Astrocyte of the cerebellum (primary cell): Measurements from ENCODE around the gene CYP17A1.
"Not testable (repeated sequence)": the region's sequence is repeated elsewhere in the genome, so short reads cannot be mapped to it uniquely, and the experiment has no call there.

ENCODE experiments used
- DNase-seq: peaks from one replicate; pipeline ENCODE4 v3.0.0-alpha.2; 2011; ENCODE audit warnings: low read depth
- H3K4me3 ChIP-seq: 2 replicates; pipeline ENCODE4 v1.5.1; 2011; ENCODE audit warnings: mild to moderate bottlenecking, low read depth, low read length, moderate library complexity
- in situ Hi-C: cut with HindIII; loops from 2 replicates; pipeline ENCODE4 v1.10.0; 2017; ENCODE audit warnings: low sequenced_read_pairs
- TF ChIP-seq, protein P1 (sequence below): IDR thresholded peaks from 2 replicates; pipeline ENCODE4 v1.5.1; 2012; ENCODE audit warnings: low read length, low read depth, moderate library complexity, mild to moderate bottlenecking; ENCODE audit errors: missing control alignments

Gene CYP17A1

DNA sequence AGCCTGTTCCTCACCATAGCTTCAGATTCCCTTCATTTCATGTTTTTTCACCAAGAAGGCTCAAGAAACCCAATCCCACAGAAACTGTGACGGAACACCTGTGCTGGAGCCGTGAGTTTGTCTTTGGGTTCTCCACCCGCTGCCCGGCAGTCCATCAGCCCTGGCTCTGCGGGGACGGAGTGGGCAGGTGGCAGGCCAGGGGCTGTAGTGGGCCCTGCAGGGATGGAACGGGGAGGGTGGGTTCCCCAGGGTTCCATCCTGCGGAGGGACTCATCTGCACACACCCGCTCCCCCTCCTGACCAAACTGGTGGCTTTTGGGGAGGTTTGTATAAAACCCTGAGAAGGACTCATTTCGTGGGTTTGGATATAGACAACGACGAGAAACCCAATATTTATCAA, 15.0 kb downstream of the CYP17A1 start:
- TF ChIP-seq, protein P1, sequence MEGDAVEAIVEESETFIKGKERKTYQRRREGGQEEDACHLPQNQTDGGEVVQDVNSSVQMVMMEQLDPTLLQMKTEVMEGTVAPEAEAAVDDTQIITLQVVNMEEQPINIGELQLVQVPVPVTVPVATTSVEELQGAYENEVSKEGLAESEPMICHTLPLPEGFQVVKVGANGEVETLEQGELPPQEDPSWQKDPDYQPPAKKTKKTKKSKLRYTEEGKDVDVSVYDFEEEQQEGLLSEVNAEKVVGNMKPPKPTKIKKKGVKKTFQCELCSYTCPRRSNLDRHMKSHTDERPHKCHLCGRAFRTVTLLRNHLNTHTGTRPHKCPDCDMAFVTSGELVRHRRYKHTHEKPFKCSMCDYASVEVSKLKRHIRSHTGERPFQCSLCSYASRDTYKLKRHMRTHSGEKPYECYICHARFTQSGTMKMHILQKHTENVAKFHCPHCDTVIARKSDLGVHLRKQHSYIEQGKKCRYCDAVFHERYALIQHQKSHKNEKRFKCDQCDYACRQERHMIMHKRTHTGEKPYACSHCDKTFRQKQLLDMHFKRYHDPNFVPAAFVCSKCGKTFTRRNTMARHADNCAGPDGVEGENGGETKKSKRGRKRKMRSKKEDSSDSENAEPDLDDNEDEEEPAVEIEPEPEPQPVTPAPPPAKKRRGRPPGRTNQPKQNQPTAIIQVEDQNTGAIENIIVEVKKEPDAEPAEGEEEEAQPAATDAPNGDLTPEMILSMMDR: no peak
- in situ Hi-C loops: no loop called here
- H3K4me3 ChIP-seq: no peak overlapping the region
- no peak for DNase-seq

- H3K4me3 ChIP-seq, DNase-seq, in situ Hi-C loops: not testable (repeated sequence)
These were observed 17.2 kb downstream of the CYP17A1 start for GRCh38 chr10:102820008-102820407.

DNA sequence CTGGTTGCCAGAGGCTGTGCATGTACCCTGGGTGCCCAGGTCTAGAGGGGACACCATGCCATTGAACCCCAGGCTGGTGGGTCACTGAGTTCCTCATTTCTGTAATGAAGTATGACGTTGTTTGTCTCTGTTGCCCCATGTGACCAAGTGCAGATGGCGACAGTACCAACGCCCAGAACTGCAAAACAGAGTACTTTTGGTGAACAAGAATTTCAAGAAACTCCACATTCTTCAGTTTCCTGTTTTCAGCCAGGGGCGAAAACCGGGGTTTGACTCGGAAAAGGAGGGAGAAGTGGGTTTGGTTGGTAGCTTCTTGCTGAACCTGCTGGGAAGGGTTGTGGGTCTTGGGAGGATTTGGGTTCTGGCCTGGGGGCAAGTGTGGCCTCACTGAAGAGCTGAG, 18.2 kb downstream of the CYP17A1 start:
- TF ChIP-seq, protein P1: no peak
- in situ Hi-C loops: no loop called here
- no peak for DNase-seq
- H3K4me3 ChIP-seq: no peak overlapping the region

GRCh38 chr10:102817175-102817574, 20.0 kb downstream of the CYP17A1 start:
- H3K4me3 ChIP-seq: no peak overlapping the region
- DNase-seq: no peak
- in situ Hi-C loops: no loop called here
- TF ChIP-seq, protein P1: no peak

- in situ Hi-C loops: no loop called here
These were observed 21.2 kb downstream of the CYP17A1 start for GRCh38 chr10:102815790-102816549.

GRCh38 chr10:102814873-102815661, 22.1 kb downstream of the CYP17A1 start:
- H3K4me3 ChIP-seq: no peak overlapping the region
- TF ChIP-seq, protein P1: no peak
- DNase-seq: no peak
- in situ Hi-C loops: no loop called here

More at GRCh38 chr10:102815790-102816549, 21.2 kb downstream of the CYP17A1 start:
- DNase-seq: peak; percentile 79
- TF ChIP-seq, protein P1: no peak
- H3K4me3 ChIP-seq: no peak overlapping the region

GRCh38 chr10:102814453-102814871, 22.8 kb downstream of the CYP17A1 start:
- TF ChIP-seq, protein P1: no peak
- in situ Hi-C loops: no loop called here
- no peak overlapping the region for H3K4me3 ChIP-seq
- DNase-seq: no peak
